Measurements from ENCODE around the gene TDP1.

DNA sequence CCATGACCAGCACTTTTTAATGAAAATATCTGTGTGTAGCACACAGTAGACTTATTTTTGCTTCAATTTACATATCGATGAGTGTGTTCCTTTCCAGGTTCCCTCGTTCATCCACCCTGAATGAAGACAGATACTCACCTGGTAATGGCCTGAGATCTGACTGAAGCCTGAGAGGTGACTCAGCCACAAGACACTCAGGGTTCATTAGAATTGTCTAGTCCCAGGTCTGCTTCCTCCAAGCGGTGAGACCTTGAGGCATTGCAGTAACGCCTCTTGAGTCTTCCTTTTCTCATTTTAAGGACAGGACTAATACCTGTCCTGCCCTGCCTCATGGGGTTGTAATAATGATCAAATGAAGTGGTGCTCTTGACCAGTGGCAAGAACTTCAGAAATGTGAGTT lies 94.5 kb downstream of the TDP1 start:
- TF ChIP-seq POLR2A (IDR thresholded peaks at IDR 0.05) (no peak), POLR2AphosphoS5 (IDR thresholded peaks at IDR 0.05) (no peak)
- TF ChIP-seq, protein P1, sequence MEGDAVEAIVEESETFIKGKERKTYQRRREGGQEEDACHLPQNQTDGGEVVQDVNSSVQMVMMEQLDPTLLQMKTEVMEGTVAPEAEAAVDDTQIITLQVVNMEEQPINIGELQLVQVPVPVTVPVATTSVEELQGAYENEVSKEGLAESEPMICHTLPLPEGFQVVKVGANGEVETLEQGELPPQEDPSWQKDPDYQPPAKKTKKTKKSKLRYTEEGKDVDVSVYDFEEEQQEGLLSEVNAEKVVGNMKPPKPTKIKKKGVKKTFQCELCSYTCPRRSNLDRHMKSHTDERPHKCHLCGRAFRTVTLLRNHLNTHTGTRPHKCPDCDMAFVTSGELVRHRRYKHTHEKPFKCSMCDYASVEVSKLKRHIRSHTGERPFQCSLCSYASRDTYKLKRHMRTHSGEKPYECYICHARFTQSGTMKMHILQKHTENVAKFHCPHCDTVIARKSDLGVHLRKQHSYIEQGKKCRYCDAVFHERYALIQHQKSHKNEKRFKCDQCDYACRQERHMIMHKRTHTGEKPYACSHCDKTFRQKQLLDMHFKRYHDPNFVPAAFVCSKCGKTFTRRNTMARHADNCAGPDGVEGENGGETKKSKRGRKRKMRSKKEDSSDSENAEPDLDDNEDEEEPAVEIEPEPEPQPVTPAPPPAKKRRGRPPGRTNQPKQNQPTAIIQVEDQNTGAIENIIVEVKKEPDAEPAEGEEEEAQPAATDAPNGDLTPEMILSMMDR (IDR thresholded peaks at IDR 0.05) = no peak
